Measurements from ENCODE around the gene RNF215.

Gene RNF215

DNA sequence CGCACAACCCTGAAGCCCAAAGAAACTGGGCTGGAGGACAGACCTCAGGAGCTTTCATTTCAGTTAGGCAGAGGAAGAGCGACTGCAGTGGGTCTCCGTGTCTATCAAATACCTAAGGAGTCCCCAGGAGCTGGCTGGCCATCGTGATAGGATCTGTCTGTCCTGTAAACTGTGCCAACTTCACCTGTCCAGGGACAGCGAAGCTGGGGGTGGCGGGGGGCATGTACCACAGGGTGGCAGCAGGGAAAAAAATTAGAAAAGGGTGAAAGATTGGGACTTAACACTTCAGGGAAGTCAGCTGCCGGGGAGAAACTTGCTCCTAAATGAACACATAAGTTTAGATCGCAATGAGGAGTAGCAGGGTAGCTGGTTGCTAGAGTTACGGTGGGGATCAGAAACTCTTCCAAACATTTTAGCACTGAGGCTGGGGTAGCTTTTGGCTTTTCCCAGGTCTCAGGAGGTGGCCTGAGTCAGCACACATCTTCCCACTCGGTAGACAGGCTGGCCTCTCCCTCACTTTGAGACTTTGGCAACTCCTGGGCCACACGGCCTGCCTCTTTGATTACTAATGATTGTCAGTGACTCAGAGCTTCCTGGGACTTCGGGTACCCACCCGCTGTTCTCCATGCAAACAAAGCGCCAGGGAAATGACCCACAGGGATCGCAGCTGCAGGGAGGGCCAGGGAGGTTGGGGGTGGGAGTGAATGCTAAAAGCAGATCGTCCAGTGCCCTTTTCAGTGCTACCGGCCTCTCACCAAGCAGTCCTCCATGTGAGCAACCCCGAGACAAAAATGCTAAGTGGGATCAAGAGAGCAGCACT, 35.5 kb upstream of the RNF215 start:
- TF ChIP-seq POLR2AphosphoS5 (IDR thresholded peaks at IDR 0.05; ENCODE audit: low read depth, low read length), result no peak
- no peak for TF ChIP-seq POU2F2 (IDR thresholded peaks at IDR 0.05; ENCODE audit: low read depth, low read length)
- no peak for TF ChIP-seq SPI1 (IDR thresholded peaks at IDR 0.05; ENCODE audit: low read depth, low read length)
- no peak for TF ChIP-seq POLR2A (IDR thresholded peaks at IDR 0.05; ENCODE audit: low read depth, low read length)
- TF ChIP-seq TAF1 (IDR thresholded peaks at IDR 0.05; ENCODE audit: low read depth, low read length), result no peak
- no peak for FAIRE-seq
- DNase-seq (ENCODE audit: insufficient read length, low spot score), result no peak

- DNase-seq (ENCODE audit: insufficient read length, low spot score) (no peak), FAIRE-seq (no peak)
- TF ChIP-seq POLR2A (IDR thresholded peaks at IDR 0.05; ENCODE audit: low read depth, low read length), result no peak
- TF ChIP-seq POLR2AphosphoS5 (IDR thresholded peaks at IDR 0.05; ENCODE audit: low read depth, low read length), result no peak
- no peak for TF ChIP-seq POU2F2 (IDR thresholded peaks at IDR 0.05; ENCODE audit: low read depth, low read length)
- TF ChIP-seq PAX5 (IDR thresholded peaks at IDR 0.05; ENCODE audit: insufficient read depth, low read length, severe bottlenecking), result no peak
- no peak for TF ChIP-seq TAF1 (IDR thresholded peaks at IDR 0.05; ENCODE audit: low read depth, low read length)
- TF ChIP-seq SPI1 (IDR thresholded peaks at IDR 0.05; ENCODE audit: low read depth, low read length), result no peak
Measured at GRCh38 chr22:30421695-30422480, 34.7 kb upstream of the RNF215 start.

- TF ChIP-seq PAX5 (IDR thresholded peaks at IDR 0.05; ENCODE audit: insufficient read depth, low read length, severe bottlenecking) (no peak), SPI1 (IDR thresholded peaks at IDR 0.05; ENCODE audit: low read depth, low read length) (no peak), POLR2AphosphoS5 (IDR thresholded peaks at IDR 0.05; ENCODE audit: low read depth, low read length) (no peak), TAF1 (IDR thresholded peaks at IDR 0.05; ENCODE audit: low read depth, low read length) (no peak), POLR2A (IDR thresholded peaks at IDR 0.05; ENCODE audit: low read depth, low read length) (no peak), POU2F2 (IDR thresholded peaks at IDR 0.05; ENCODE audit: low read depth, low read length) (no peak)
- DNase-seq (ENCODE audit: insufficient read length, low spot score) (no peak), FAIRE-seq (no peak)
Measured at GRCh38 chr22:30420347-30421125, 33.3 kb upstream of the RNF215 start.

DNA sequence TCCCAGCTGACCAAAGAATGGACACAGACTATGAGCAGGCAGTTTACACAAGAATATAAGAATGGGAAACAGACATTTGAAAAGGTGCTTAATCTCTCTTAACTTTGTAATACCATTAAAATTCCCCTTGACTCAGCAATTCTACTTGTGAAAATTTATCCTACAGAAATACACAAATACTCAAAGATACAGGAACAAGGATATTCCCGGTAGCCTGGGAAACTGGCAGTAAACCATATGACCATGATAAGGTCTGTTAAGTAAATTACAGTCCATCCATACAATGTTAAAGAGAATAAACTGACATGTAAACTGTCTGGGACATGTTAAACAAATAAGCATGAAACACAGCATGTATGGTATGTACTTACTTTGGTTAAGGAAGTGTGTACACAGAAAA, 29.6 kb upstream of the RNF215 start:
- no peak for FAIRE-seq
- TF ChIP-seq POLR2A (IDR thresholded peaks at IDR 0.05; ENCODE audit: low read depth, low read length) (no peak), PAX5 (IDR thresholded peaks at IDR 0.05; ENCODE audit: insufficient read depth, low read length, severe bottlenecking) (no peak), TAF1 (IDR thresholded peaks at IDR 0.05; ENCODE audit: low read depth, low read length) (no peak), POU2F2 (IDR thresholded peaks at IDR 0.05; ENCODE audit: low read depth, low read length) (no peak), POLR2AphosphoS5 (IDR thresholded peaks at IDR 0.05; ENCODE audit: low read depth, low read length) (no peak), SPI1 (IDR thresholded peaks at IDR 0.05; ENCODE audit: low read depth, low read length) (no peak)
- DNase-seq (ENCODE audit: insufficient read length, low spot score), result no peak

DNA sequence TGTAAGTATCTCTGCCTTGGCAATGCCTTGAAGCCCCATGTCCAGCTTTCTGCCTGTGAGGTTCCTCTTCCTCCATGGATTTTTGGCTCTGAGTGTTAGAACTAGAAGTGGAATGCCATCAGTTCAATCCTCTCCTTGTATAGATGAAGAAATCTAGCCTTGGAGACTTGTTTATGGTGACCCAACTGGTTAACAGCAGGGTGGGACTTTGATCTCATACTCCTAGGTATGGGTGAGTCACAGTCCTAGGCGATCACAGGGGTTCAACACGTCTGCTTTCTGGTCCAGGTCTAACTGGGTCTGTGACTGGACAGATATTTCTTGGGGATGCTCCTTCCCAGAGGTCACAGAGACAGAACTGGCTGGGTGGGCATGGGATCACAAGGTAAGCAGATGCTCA, 29.2 kb upstream of the RNF215 start:
- DNase-seq (ENCODE audit: insufficient read length, low spot score) (no peak), FAIRE-seq (no peak)
- TF ChIP-seq POLR2A (IDR thresholded peaks at IDR 0.05; ENCODE audit: low read depth, low read length), result no peak
- TF ChIP-seq SPI1 (IDR thresholded peaks at IDR 0.05; ENCODE audit: low read depth, low read length), result no peak
- TF ChIP-seq POU2F2 (IDR thresholded peaks at IDR 0.05; ENCODE audit: low read depth, low read length), result no peak
- TF ChIP-seq PAX5 (IDR thresholded peaks at IDR 0.05; ENCODE audit: insufficient read depth, low read length, severe bottlenecking), result no peak
- no peak for TF ChIP-seq POLR2AphosphoS5 (IDR thresholded peaks at IDR 0.05; ENCODE audit: low read depth, low read length)
- TF ChIP-seq TAF1 (IDR thresholded peaks at IDR 0.05; ENCODE audit: low read depth, low read length), result no peak

DNA sequence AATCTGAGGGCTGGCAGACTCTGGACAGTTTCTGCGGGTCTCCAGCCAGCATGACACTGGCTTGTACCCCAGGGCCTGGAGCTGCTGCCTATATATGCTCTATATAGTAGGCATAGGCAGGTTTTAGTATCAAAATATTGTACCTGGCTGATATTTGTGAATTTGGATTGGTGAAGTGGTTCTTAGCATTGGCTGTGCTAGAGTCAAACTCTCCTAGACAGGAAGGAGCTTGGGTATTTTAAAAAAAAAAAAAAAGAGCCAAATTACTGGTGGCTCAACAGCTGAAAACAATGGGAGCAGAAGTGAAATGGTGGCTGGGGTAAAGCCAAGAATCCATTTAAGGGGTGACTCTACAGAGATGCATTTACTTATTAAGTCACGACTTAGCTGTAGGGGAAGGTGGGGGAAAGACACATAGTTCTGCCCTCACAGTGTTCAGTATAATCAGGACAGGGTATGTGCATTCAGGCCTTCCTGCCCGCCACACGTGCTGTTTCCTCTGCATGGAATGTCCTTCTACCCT, 27.4 kb upstream of the RNF215 start:
- FAIRE-seq (no peak), DNase-seq (ENCODE audit: insufficient read length, low spot score) (no peak)
- TF ChIP-seq POLR2A (IDR thresholded peaks at IDR 0.05; ENCODE audit: low read depth, low read length) (no peak), TAF1 (IDR thresholded peaks at IDR 0.05; ENCODE audit: low read depth, low read length) (no peak), POLR2AphosphoS5 (IDR thresholded peaks at IDR 0.05; ENCODE audit: low read depth, low read length) (no peak), SPI1 (IDR thresholded peaks at IDR 0.05; ENCODE audit: low read depth, low read length) (no peak), POU2F2 (IDR thresholded peaks at IDR 0.05; ENCODE audit: low read depth, low read length) (no peak), PAX5 (IDR thresholded peaks at IDR 0.05; ENCODE audit: insufficient read depth, low read length, severe bottlenecking) (no peak)

GRCh38 chr22:30413745-30414524, 26.7 kb upstream of the RNF215 start:
- DNase-seq (ENCODE audit: insufficient read length, low spot score) (no peak), FAIRE-seq (no peak)
- TF ChIP-seq PAX5 (IDR thresholded peaks at IDR 0.05; ENCODE audit: insufficient read depth, low read length, severe bottlenecking) (no peak), TAF1 (IDR thresholded peaks at IDR 0.05; ENCODE audit: low read depth, low read length) (no peak), SPI1 (IDR thresholded peaks at IDR 0.05; ENCODE audit: low read depth, low read length) (no peak), POLR2AphosphoS5 (IDR thresholded peaks at IDR 0.05; ENCODE audit: low read depth, low read length) (no peak), POU2F2 (IDR thresholded peaks at IDR 0.05; ENCODE audit: low read depth, low read length) (no peak), POLR2A (IDR thresholded peaks at IDR 0.05; ENCODE audit: low read depth, low read length) (no peak)

- DNase-seq (ENCODE audit: insufficient read length, low spot score), result no peak
- no peak for TF ChIP-seq PAX5 (IDR thresholded peaks at IDR 0.05; ENCODE audit: insufficient read depth, low read length, severe bottlenecking)
- no peak for TF ChIP-seq SPI1 (IDR thresholded peaks at IDR 0.05; ENCODE audit: low read depth, low read length)
- no peak for TF ChIP-seq TAF1 (IDR thresholded peaks at IDR 0.05; ENCODE audit: low read depth, low read length)
- FAIRE-seq, result no peak
Measured at GRCh38 chr22:30413001-30413400, 25.8 kb upstream of the RNF215 start.
